GM19239 (cell line): Measurements from ENCODE around the gene SRPK3.

Experiments used
- DNase-seq: peaks from one replicate; pipeline ENCODE4 v3.0.0; 2011; ENCODE audit warnings: low spot score; ENCODE audit not compliant: insufficient read length
- FAIRE-seq: peaks from 2 replicates; lab custom pipeline; 2011; peaks lifted over from hg19 to GRCh38; lab: Jason Lieb, UNC

SRPK3 gene

DNA sequence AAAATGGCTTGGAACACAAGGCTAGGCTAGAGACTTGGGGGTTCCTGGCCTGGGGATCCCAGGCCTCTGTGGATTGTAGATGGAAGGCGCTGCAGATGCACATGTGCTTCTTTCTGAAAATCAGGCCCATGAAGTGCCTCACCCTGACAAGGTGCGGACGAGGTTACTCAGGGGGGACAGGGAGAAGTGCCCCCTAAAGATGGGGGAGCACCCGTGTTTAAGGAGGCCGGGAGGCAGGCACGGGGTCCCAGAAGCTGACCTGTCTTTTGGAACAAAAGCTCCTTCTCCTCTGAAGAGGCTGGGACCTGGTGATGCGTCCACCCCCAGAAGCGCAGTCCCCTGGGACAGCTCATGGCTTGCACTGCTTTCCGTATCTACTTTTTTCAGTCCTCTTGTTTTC is 47.1 kb downstream of the SRPK3 start:
- FAIRE-seq (no peak), DNase-seq (no peak)

DNA sequence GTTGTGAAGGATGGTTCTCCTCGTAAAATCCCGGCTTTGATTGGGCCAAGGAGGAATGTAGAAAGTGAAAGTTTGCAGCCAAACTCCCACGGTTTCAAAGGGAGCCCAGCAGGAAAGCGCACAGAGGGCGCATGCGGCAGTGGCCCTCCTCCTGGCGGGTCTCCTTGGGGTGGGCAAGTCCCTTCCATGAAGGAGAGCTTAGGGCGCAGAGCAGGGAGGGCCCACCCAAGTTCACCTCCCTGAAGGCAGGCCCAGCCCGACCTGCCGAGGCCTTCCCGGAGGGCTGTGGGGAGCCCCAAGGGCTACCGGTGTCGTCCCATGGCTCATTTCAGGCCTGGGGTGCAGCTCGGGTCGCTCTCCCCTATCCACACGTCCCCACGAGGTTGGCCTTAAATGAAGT is 47.5 kb downstream of the SRPK3 start:
- FAIRE-seq = no peak
- no peak for DNase-seq

DNA sequence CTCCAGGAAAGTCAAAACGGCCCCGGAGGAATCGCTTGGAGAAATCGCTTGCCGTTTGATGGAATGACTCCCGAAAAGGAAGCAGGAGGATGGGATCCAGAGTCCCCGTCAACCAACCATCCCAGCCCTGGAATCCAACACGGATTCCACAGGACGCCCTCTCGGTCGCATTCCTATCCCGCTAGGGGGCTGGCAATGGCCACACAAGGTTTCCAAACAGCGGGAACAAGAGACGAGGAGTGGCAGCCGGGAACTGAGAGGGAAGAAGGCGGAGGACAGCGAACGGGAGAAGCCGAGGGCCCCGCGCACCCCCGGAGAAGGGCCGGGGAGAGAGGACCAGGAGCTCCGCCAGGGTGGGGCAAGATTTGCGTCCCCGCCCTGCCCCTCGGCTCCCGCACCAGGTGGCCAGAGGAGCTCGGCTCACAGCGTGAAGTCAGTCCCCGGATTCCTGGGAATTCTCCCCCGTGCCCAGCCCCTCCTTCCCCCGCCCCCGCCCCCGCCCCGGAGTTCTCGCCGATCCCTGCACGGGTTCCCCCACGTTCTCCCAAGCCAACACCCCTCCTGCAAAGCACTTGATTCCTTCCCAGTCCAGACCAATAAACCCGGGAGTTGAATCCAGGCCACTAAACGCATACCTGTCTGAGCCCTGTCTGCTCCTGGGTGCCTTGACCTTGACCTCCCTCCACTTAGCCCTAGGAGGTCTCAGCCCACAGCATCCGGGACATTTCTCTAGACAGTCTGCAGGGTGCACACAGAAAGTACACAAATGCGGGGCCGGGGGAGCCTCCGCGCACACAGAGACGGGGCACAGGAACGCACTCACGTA is 48.1 kb downstream of the SRPK3 start:
- FAIRE-seq = no peak
- no peak for DNase-seq

DNA sequence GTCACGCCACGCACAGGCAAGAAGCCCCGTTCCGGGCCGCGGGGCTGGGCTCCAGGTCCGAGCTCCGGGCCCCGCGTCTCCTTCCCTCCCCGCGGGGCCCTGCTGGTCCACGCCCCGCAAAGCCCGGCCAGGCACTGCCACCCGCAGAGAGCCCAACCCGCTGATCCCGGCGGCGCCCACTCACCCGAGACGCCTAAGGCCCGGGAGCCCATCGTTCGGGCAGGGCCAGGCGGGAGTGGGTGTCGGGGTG is 48.6 kb downstream of the SRPK3 start:
- no peak for FAIRE-seq

DNA sequence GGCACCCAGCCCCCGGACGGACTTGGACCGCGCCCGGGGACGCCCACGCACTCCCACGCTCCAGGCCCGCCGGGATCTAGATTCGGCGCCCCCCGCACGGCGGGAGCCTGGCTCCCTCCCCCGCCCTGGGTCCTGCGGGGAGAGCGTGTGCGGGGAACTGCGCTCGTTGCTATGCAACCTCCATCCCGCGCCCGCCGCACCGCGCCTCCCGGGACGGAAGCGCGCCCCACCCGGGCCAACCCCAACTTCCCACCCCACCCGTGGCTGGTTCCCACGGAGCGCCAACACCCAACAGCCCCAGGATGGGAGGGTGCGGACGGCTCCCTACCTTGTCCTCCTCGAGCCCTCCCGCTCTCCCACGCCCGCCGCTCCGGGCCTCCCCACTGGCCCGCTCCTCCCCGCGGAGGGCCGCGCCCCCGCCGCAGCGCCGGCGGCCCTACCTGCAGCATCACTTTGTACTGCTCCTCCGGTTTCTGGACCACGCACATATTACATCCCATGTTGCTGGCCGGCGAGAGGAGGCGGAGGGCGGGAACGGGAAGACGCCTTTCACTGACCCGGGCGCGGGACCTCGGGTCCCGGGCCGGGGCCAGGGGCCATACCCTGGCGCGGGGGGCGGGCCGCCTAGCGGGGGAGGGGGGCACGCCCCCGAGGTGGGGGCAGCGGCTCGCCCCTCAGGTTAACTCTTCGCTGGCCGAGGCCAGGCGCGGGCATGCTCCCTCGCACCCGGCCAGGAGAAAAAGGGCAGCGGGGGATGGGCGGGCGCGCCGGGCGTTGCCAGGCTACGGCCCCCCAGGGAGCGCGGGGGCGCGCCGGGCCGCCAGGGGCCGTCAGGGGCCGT is 49.2 kb downstream of the SRPK3 start, which contains the start of gene PDZD4:
Gene PDZD4, minus strand, starts transcription at position 746 of the 841 bp plus-strand sequence. Its CDS starts 246 bp downstream, at position 500.
- FAIRE-seq (no peak), DNase-seq (no peak)

More for the DNA sequence above, 48.6 kb downstream of the SRPK3 start:
- no peak for DNase-seq

DNA sequence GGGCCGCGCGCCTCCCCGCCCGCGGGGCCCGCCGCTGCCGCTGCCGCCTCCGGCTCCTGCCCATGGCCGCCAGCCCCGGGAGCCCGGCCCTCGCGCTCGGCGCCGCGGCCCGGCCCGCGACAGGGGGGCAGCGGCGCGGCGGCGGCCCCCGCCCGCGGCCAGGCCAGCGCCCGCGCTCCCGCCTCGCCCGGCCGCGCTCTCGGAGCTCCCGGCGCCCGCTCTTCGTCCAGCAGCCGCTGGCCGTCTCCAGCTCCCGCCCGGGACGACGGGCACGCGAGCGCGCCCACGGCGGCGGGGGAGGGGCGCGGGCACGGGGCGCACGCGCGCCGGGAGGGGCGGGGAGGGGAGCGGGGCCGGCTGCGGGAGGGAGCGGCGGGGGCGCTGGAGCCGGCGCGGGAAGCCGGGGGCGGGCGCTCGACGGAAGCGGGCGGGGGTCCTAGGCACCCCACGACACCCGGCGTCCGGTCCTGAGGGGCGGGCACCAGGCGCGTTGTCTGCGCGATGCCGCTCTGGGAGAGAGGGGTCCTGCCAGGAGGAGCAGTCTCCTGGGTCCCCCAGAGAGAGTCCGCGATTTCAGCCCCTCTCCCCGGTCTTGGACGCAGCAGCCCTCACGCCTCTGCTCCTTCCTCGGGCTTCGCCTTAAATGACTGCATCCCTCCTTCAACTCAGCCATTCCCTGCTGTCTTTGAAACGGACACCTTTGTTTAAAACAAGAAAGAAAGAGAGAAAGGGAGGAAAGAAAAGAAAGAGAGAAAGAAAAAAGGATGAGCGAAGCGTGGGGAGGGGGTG is 50.0 kb downstream of the SRPK3 start:
- DNase-seq (no peak), FAIRE-seq (no peak)

DNA sequence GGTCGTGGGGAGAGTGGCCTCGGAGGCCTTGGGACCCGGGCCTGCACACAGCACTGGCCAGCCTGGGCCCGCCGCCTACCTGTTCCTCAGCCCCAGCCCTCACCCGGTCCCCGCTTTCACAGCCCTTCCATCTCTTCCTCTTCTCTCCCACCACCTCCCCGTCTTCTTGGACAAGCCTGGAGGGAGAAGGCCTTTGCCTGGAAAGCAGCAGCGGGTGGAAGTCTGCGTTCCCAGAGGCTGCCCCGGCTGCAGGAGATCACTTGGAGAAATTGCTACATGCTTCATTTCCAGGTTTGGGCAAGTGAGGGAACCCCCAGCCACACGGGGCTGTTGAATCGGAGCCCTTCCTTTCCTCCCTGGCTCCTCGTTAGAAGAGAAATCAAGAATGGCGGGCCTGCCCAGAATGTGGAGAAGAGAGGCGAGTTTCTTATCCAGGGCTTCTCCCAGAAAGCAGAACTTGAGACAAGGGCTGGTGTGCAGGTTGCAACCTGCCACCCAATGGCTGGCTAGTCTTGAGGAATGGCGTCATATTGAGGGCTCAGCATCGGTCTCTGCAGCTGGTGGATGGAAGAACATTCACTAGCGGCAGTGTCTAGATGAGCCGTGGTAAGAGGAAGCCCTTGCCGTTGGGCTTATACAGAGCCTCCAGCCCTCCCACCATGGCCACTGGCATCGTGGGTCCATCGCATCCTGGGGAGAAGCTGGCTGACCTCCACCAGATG is 50.7 kb downstream of the SRPK3 start:
- no peak for DNase-seq
- FAIRE-seq = no peak

DNA sequence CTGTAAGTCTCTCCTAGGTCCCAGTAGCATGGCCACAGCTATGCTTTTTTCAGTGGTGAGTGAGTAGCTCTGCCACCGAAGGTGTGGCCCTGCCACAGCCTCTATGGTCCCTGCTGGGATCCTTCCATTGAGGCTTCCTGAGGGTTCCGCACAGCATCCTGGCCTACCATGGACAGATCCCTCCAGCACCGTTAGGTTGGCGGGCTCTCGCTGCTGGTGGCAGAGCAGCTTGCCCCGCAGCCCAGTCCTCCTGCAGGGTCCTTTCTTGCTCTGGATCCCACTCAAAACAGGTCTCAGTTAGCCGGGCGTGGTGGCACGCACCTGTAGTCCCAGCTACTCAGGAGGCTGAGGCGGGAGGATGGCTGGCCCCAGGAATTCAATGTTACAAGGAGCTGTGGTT is 51.9 kb downstream of the SRPK3 start:
- DNase-seq (no peak), FAIRE-seq (no peak)
